ENCODE measurements around the gene SAPCD2.

Gene SAPCD2

GRCh38 chr9:137051145-137051724, 19.1 kb downstream of the SAPCD2 start:
- peaks cover 6% of the 10 kb centered on the region for H4K20me1 ChIP-seq (ENCODE audit: control insufficient read depth, insufficient read depth, low read depth, low read length)
- H3K27me3 ChIP-seq (ENCODE audit: control insufficient read depth, low read length), result peaks cover 48% of the 10 kb centered on the region

GRCh38 chr9:137050570-137050969, 19.8 kb downstream of the SAPCD2 start:
- Histone ChIP-seq H3K9me2 (replicated peaks; ENCODE audit: control insufficient read depth, low read length) (no peaks in the 10 kb centered on the region), H3K4me1 (ENCODE audit: control insufficient read depth, low read length) (peaks cover 9% of the 10 kb centered on the region), H3F3A (ENCODE audit: control insufficient read depth, insufficient read depth) (no peaks in the 10 kb centered on the region), H3K27me3 (ENCODE audit: control insufficient read depth, low read length) (peaks cover 52% of the 10 kb centered on the region), H3K36me3 (ENCODE audit: control insufficient read depth, low read length) (no peaks in the 10 kb centered on the region), H3K9me3 (ENCODE audit: control insufficient read depth, insufficient read depth, low read length) (no peaks in the 10 kb centered on the region), H3K4me3 (ENCODE audit: low read length) (no peak overlapping the region), H3K4me2 (ENCODE audit: low read length) (no peak overlapping the region), H3K27ac (ENCODE audit: low read depth, low read length) (no peak overlapping the region), H4K20me1 (ENCODE audit: control insufficient read depth, insufficient read depth, low read depth, low read length) (peaks cover 8% of the 10 kb centered on the region), H3K79me2 (ENCODE audit: control insufficient read depth, low read length) (no peaks in the 10 kb centered on the region)
- no peak for TF ChIP-seq CTCF (IDR thresholded peaks at IDR 0.05; ENCODE audit: low read depth, low read length, poor library complexity, severe bottlenecking)
- no peak for TF ChIP-seq EZH2phosphoT487 (IDR thresholded peaks at IDR 0.05; ENCODE audit: borderline replicate concordance, low read length)

More at GRCh38 chr9:137051145-137051724, 19.1 kb downstream of the SAPCD2 start:
- no peak for TF ChIP-seq CTCF (IDR thresholded peaks at IDR 0.05; ENCODE audit: low read depth, low read length, poor library complexity, severe bottlenecking)
- no peak for TF ChIP-seq EZH2phosphoT487 (IDR thresholded peaks at IDR 0.05; ENCODE audit: borderline replicate concordance, low read length)
- Histone ChIP-seq H3K36me3 (ENCODE audit: control insufficient read depth, low read length) (no peaks in the 10 kb centered on the region), H3K4me3 (ENCODE audit: low read length) (no peak overlapping the region), H3K4me2 (ENCODE audit: low read length) (no peak overlapping the region), H3F3A (ENCODE audit: control insufficient read depth, insufficient read depth) (no peaks in the 10 kb centered on the region), H3K9me2 (replicated peaks; ENCODE audit: control insufficient read depth, low read length) (no peaks in the 10 kb centered on the region), H3K79me2 (ENCODE audit: control insufficient read depth, low read length) (no peaks in the 10 kb centered on the region), H3K9me3 (ENCODE audit: control insufficient read depth, insufficient read depth, low read length) (no peaks in the 10 kb centered on the region), H3K4me1 (ENCODE audit: control insufficient read depth, low read length) (peaks cover 6% of the 10 kb centered on the region), H3K27ac (ENCODE audit: low read depth, low read length) (no peak overlapping the region)

- Histone ChIP-seq H4K20me1 (ENCODE audit: control insufficient read depth, insufficient read depth, low read depth, low read length) (peaks cover 8% of the 10 kb centered on the region), H3K36me3 (ENCODE audit: control insufficient read depth, low read length) (no peaks in the 10 kb centered on the region), H3K27ac (ENCODE audit: low read depth, low read length) (no peak overlapping the region), H3K9me3 (ENCODE audit: control insufficient read depth, insufficient read depth, low read length) (no peaks in the 10 kb centered on the region), H3K27me3 (ENCODE audit: control insufficient read depth, low read length) (peaks cover 56% of the 10 kb centered on the region), H3K4me3 (ENCODE audit: low read length) (no peak overlapping the region), H3K79me2 (ENCODE audit: control insufficient read depth, low read length) (no peaks in the 10 kb centered on the region), H3F3A (ENCODE audit: control insufficient read depth, insufficient read depth) (no peaks in the 10 kb centered on the region), H3K4me2 (ENCODE audit: low read length) (no peak overlapping the region), H3K9me2 (replicated peaks; ENCODE audit: control insufficient read depth, low read length) (no peaks in the 10 kb centered on the region), H3K4me1 (ENCODE audit: control insufficient read depth, low read length) (peaks cover 9% of the 10 kb centered on the region)
- no peak for TF ChIP-seq EZH2phosphoT487 (IDR thresholded peaks at IDR 0.05; ENCODE audit: borderline replicate concordance, low read length)
- peak; percentile 73 for TF ChIP-seq CTCF (IDR thresholded peaks at IDR 0.05; ENCODE audit: low read depth, low read length, poor library complexity, severe bottlenecking)
These were observed 20.6 kb downstream of the SAPCD2 start for GRCh38 chr9:137049544-137050449.
